ENCODE data around the gene DBH. TPM values are rescaled to one million over a fixed set of nuclear protein-coding genes. Genes with fewer than 3 reads are reported as not detected.

The DBH gene
- total and polyA plus RNA-seq, 2 donors from 2014 or later, result 0.39 TPM; not detected in 1

DNA sequence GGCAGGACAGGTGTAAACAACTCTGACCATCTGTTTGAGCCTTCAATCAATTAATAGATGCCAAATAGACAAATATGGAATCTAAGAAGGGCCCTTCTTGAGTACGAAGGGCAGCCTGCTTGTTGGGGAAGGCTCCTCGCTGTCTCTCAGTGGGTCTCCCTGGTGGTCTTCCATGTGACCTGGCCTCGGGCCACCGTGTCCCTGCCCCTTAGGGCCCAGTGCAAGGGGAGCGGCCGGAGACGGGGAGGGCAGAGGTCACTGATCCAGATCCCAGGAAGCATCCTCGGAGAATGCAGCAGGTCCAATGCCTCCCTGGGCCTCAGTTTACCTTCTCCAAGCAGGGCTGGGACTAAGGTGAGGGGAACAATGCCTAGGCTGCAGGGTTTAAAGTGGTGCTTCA lies 2.5 kb downstream of the DBH start:
- no peak for TF ChIP-seq CTCF (IDR thresholded peaks at IDR 0.05; ENCODE audit: borderline replicate concordance, extremely low read depth, insufficient read depth)
- Histone ChIP-seq H3K4me1 (ENCODE audit: control insufficient read depth in 2 of 3, insufficient read depth in 2 of 3, low read depth in 1 of 3, low read length in 3 of 3) (peaks cover 0 to 7% (median 0%) of the 10 kb centered on the region in 3 donors), H3K36me3 (ENCODE audit: control insufficient read depth in 2 of 3, insufficient read depth in 3 of 3, low read length in 3 of 3) (no peaks in the 10 kb centered on the region), H3K9me3 (ENCODE audit: control insufficient read depth in 2 of 3, insufficient read depth in 1 of 3, low read length in 3 of 3) (no peaks in the 10 kb centered on the region), H3K27ac (ENCODE audit: low read depth in 2 of 2, low read length in 2 of 2) (no peak overlapping the region), H3K27me3 (ENCODE audit: control insufficient read depth, insufficient read depth, low read length) (no peaks in the 10 kb centered on the region), H3K4me3 (ENCODE audit: low read length in 3 of 3) (no peak overlapping the region), H3K9ac (ENCODE audit: low read length in 3 of 3) (no peak overlapping the region)
- intact Hi-C loops (cut with DNase I), result no loop called here
- peak in 1 of 5 donors; percentile 41 for DNase-seq
- no peak for FAIRE-seq

DNA sequence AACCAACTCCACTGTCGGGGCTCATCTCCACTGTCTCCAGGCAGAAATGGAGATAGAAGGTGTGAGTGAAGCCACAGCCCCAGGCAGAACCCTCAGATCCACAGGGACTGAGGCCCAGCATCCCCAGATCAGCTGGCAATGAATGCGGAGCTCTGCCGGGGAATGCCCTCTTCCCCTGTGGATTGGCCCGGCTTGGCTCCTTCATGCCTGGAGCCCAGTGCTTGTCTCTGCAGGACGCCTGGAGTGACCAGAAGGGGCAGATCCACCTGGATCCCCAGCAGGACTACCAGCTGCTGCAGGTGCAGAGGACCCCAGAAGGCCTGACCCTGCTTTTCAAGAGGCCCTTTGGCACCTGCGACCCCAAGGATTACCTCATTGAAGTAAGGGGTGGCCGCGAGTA lies 3.5 kb downstream of the DBH start:
- peaks cover 0 to 4% (median 0%) of the 10 kb centered on the region in 3 donors for H3K4me1 ChIP-seq (ENCODE audit: control insufficient read depth in 2 of 3, insufficient read depth in 2 of 3, low read depth in 1 of 3, low read length in 3 of 3)
- FAIRE-seq (no peak), DNase-seq (peak in 1 of 5 donors; percentile 50)
- intact Hi-C loops (cut with DNase I), result no loop called here
- no peaks in the 10 kb centered on the region for H3K27me3 ChIP-seq (ENCODE audit: control insufficient read depth, insufficient read depth, low read length)
- no peak overlapping the region for H3K27ac ChIP-seq (ENCODE audit: low read depth in 2 of 2, low read length in 2 of 2)
- no peak for TF ChIP-seq CTCF (IDR thresholded peaks at IDR 0.05; ENCODE audit: borderline replicate concordance, extremely low read depth, insufficient read depth)
- no peaks in the 10 kb centered on the region for H3K9me3 ChIP-seq (ENCODE audit: control insufficient read depth in 2 of 3, insufficient read depth in 1 of 3, low read length in 3 of 3)
- no peaks in the 10 kb centered on the region for H3K36me3 ChIP-seq (ENCODE audit: control insufficient read depth in 2 of 3, insufficient read depth in 3 of 3, low read length in 3 of 3)
- no peak overlapping the region for H3K4me3 ChIP-seq (ENCODE audit: low read length in 3 of 3)
- no peak overlapping the region for H3K9ac ChIP-seq (ENCODE audit: low read length in 3 of 3)

DNA sequence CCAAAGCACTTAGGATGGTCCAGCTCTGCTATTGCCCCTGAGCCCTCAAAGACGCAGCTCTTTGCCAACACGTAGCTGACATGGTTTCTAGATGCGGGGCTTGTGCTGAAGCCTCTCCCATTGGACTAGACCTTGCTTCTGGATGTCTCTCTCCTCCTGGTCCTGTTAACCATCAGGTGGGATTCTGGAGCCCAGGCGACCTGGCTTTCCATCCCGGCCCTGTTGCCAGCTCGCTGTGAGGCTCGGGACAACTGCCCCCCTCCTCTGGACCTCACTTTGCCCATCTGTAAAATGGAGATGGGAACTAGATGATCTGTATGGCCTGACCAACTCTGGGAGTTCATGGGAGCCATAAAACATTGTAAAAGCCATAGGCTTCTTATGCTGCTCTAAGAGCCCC lies 4.0 kb downstream of the DBH start:
- Histone ChIP-seq H3K36me3 (ENCODE audit: control insufficient read depth in 2 of 3, insufficient read depth in 3 of 3, low read length in 3 of 3) (no peaks in the 10 kb centered on the region), H3K9me3 (ENCODE audit: control insufficient read depth in 2 of 3, insufficient read depth in 1 of 3, low read length in 3 of 3) (no peaks in the 10 kb centered on the region), H3K27ac (ENCODE audit: low read depth in 2 of 2, low read length in 2 of 2) (no peak overlapping the region), H3K4me1 (ENCODE audit: control insufficient read depth in 2 of 3, insufficient read depth in 2 of 3, low read depth in 1 of 3, low read length in 3 of 3) (no peaks in the 10 kb centered on the region), H3K4me3 (ENCODE audit: low read length in 3 of 3) (no peak overlapping the region), H3K9ac (ENCODE audit: low read length in 3 of 3) (no peak overlapping the region), H3K27me3 (ENCODE audit: control insufficient read depth, insufficient read depth, low read length) (no peaks in the 10 kb centered on the region)
- FAIRE-seq (no peak), DNase-seq (peak in 2 of 5 donors; percentile 18 to 41)
- TF ChIP-seq CTCF (IDR thresholded peaks at IDR 0.05; ENCODE audit: borderline replicate concordance, extremely low read depth, insufficient read depth), result no peak
- intact Hi-C loops (cut with DNase I), result no loop called here

Data from kidney (tissue), 14 donors.